K562 (cell line): ENCODE measurements around the gene PGAP3. TPM values are rescaled to one million over a fixed set of nuclear protein-coding genes. Genes with fewer than 3 reads are reported as not detected.

ENCODE experiments used
- ATAC-seq: fragments of 200-7000 bp; cut with Tn5 transposase; 3 replicates; pipeline ENCODE4 v1.9.1; 2020; ENCODE audit warnings: moderate library complexity
- BruUV-seq: library from RNA; stranded (reverse); fragments of 400-500 nt; replicated peaks from 2 replicates; lab custom pipeline; 2021; lab: Mats Ljungman, UMichigan
- CTCF ChIA-PET: fragments of 300-600 bp; formaldehyde crosslinking; extraction: SDS; loops from one replicate; lab custom pipeline; 2021; ENCODE audit warnings: low intra/inter-chr PET ratio; lab: Yijun Ruan, JAX
- POLR2A ChIA-PET: fragments of 300-600, 350-650 bp; sonication (Branson Sonifier 250); formaldehyde crosslinking; extraction: SDS; loops from one replicate; lab custom pipeline; 2021; ENCODE audit warnings: antibody characterized with exemption, inconsistent platforms; lab: Yijun Ruan, JAX
- DNase-seq, 4 experiments: peaks; one replicate each; pipeline versions ENCODE4 v3.0.0 to v3.0.0-alpha.2; 2011 to 2018; ENCODE audit warnings: low spot score in 3 of 4, mixed read lengths in 3 of 4; ENCODE audit errors: extremely low read depth in 1 of 4
- FAIRE-seq: peaks from 2 replicates; lab custom pipeline; 2011; peaks lifted over from hg19 to GRCh38; lab: Jason Lieb, UNC
- H2AFZ ChIP-seq: 2 replicates; pipeline ENCODE4 v1.6.0; 2011; ENCODE audit warnings: low read depth, low read length, control low read depth, inconsistent platforms
- H3K27ac ChIP-seq: fragments of 200-600 bp; 3 replicates; pipeline ENCODE4 v1.8.0; 2011; ENCODE audit warnings: low read depth, mild to moderate bottlenecking, control low read depth, inconsistent platforms, low read length, moderate library complexity, mixed read lengths; ENCODE audit errors: extremely low read depth
- H3K27me3 ChIP-seq, 2 experiments: fragments of 300-600 bp in 1 of 2; 2 replicates in 1 of 2; 3 replicates in 1 of 2; pipeline versions ENCODE4 v1.6.0 to v1.8.0; 2011; ENCODE audit warnings: inconsistent platforms in 2 of 2, low read length in 2 of 2, mild to moderate bottlenecking in 1 of 2, mixed read lengths in 1 of 2, moderate library complexity in 1 of 2; ENCODE audit not compliant: control insufficient read depth in 2 of 2, insufficient read depth in 2 of 2
- H3K36me3 ChIP-seq: fragments of 300-600 bp; 3 replicates; pipeline ENCODE4 v1.8.0; 2011; ENCODE audit warnings: mild to moderate bottlenecking, low read length, inconsistent platforms; ENCODE audit not compliant: control insufficient read depth, insufficient read depth
- H3K4me1 ChIP-seq, 2 experiments: fragments of 200-600 bp in 1 of 2; replicated peaks in 1 of 2; 2 replicates in 1 of 2; 3 replicates in 1 of 2; pipeline versions ENCODE4 v1.5.1 to v1.8.0; 2011; ENCODE audit warnings: inconsistent platforms in 2 of 2, low read length in 2 of 2, mild to moderate bottlenecking in 1 of 2, mixed read lengths in 1 of 2, moderate library complexity in 1 of 2; ENCODE audit not compliant: control insufficient read depth in 2 of 2, insufficient read depth in 2 of 2
- H3K4me2 ChIP-seq: 2 replicates; pipeline ENCODE4 v1.6.1; 2011; ENCODE audit warnings: low read length, control low read depth, inconsistent platforms, mixed read lengths; ENCODE audit not compliant: insufficient read depth
- H3K4me3 ChIP-seq: fragments of 200-600 bp; sonication (generic), shearing (Covaris generic); 2 replicates; pipeline ENCODE4 v1.5.1; 2016; ENCODE audit warnings: control low read depth, inconsistent platforms
- H3K79me2 ChIP-seq: fragments of 200-600 bp; 3 replicates; pipeline ENCODE4 v1.8.0; 2011; ENCODE audit warnings: low read length, inconsistent platforms; ENCODE audit not compliant: control insufficient read depth, insufficient read depth
- H3K9ac ChIP-seq, 2 experiments: 2 replicates each; pipeline versions ENCODE4 v1.6.0 to v1.6.1; 2011; ENCODE audit warnings: low read depth in 2 of 2, low read length in 2 of 2, control low read depth in 1 of 2, inconsistent platforms in 1 of 2, mild to moderate bottlenecking in 1 of 2, mixed read lengths in 1 of 2; ENCODE audit not compliant: insufficient read depth in 1 of 2
- H3K9me1 ChIP-seq: one replicate; pipeline ENCODE4 v1.6.0; 2011; ENCODE audit warnings: inconsistent platforms, mild to moderate bottlenecking, low read length, moderate library complexity; ENCODE audit not compliant: control insufficient read depth, insufficient read depth
- H3K9me3 ChIP-seq: replicated peaks from 2 replicates; pipeline ENCODE4 v1.5.1; 2011; ENCODE audit warnings: low read depth, low read length, inconsistent platforms; ENCODE audit not compliant: control insufficient read depth, insufficient read depth
- H4K20me1 ChIP-seq: replicated peaks from 2 replicates; pipeline ENCODE4 v1.6.1; 2011; ENCODE audit warnings: low read length, inconsistent platforms, mixed read lengths; ENCODE audit not compliant: control insufficient read depth, insufficient read depth
- CHD4 ChIP-seq: fragments of 200-600 bp; sonication (generic); IDR thresholded peaks from 3 replicates; pipeline ENCODE4 v1.6.1; 2012; ENCODE audit warnings: low read depth, mild to moderate bottlenecking, mixed read lengths, low read length, inconsistent platforms; ENCODE audit not compliant: insufficient read depth, insufficient replicate concordance, poor library complexity, severe bottlenecking
- ZKSCAN8 ChIP-seq: fragments of 200-800 bp; sonication (Bioruptor generic); IDR thresholded peaks from 2 replicates; pipeline ENCODE4 v1.6.1; 2016; ENCODE audit warnings: missing genetic modification characterization, missing compliant biosample characterization
- WGBS: fragments of 100-300 bp; shearing (Covaris generic); methylation state at CpG from one replicate; pipeline ENCODE4 v1.1.6; 2016; ENCODE audit warnings: low coverage, mixed read lengths; ENCODE audit not compliant: insufficient coverage; ENCODE audit errors: missing lambda C conversion rate; 5-methylcytosine and 5-hydroxymethylcytosine counted together
- in situ Hi-C: fragments of 300-500 bp; cut with MboI; formaldehyde crosslinking; loops from 4 replicates; pipeline ENCODE4 v1.15.0; 2018; ENCODE audit warnings: inconsistent platforms, mixed read lengths
- intact Hi-C: fragments of 100-400 bp; cut with micrococcal nuclease; formaldehyde crosslinking; loops from 2 replicates; pipeline ENCODE4 v1.14.2; 2022
- polyA plus RNA-seq, 8 experiments: library from polyadenylated mRNA; depleted of rRNA in 4 of 8; stranded (reverse) in 5 of 8; unstranded in 3 of 8; fragments of >200 nt; fragmentation: Nextera tagmentation in 2 of 8; fragmentation: Illumina TruSeq in 1 of 8; extraction: Ambion mirVana in 2 of 8; extraction: Trizol in 1 of 8; gene quantifications; 2 replicates each; pipeline versions ENCODE4 v1.2.1 to v1.2.3, GENCODE V29; 2011 to 2014; ENCODE audit warnings: inconsistent platforms in 1 of 8, missing spikeins in 1 of 8
- total RNA-seq, 7 experiments: library from RNA; depleted of rRNA in 6 of 7; stranded (reverse); fragments of >200 nt in 6 of 7; fragmentation: Illumina TruSeq in 2 of 7; extraction: Trizol in 2 of 7; gene quantifications; 2 replicates each; pipeline versions ENCODE4 v1.2.1 to v1.2.3, GENCODE V29; 2011 to 2021; ENCODE audit warnings: low replicate concordance in 1 of 7
- TF ChIP-seq, protein P1 (sequence below): sonication (generic); formaldehyde crosslinking; IDR thresholded peaks from 2 replicates; pipeline ENCODE4 v1.8.0; 2022; ENCODE audit warnings: missing genetic modification reagents, mild to moderate bottlenecking, borderline replicate concordance
- TF ChIP-seq, protein P2 (sequence below): sonication (generic); formaldehyde crosslinking; IDR thresholded peaks from 2 replicates; pipeline ENCODE4 v1.8.1; 2023; ENCODE audit warnings: mild to moderate bottlenecking, missing genetic modification reagents

Gene PGAP3
- total and polyA plus RNA-seq, 9 of the 15 experiments (the other 6 are each of a cell fraction or from before 2014, with no cell fraction given) = 0.38 to 9.4 (median 4.5) TPM

GRCh38 chr17:39729280-39729851 lies 41.5 kb upstream of the PGAP3 start:
- Histone ChIP-seq H4K20me1 (no peaks in the 10 kb centered on the region), H3K79me2 (peaks cover 14% of the 10 kb centered on the region), H3K27me3 (no peaks in the 10 kb centered on the region), H3K27ac (peak overlapping the region; percentile 87), H3K4me2 (peak overlapping the region; percentile 94), H3K4me1 (peaks cover 11 to 40% of the 10 kb centered on the region in 2 experiments; a peak in 4 of 5 replicates), H2AFZ (no peak overlapping the region), H3K4me3 (peak overlapping the region; percentile 74), H3K9me3 (no peaks in the 10 kb centered on the region), H3K9me1 (no peaks in the 10 kb centered on the region), H3K36me3 (peaks cover 22% of the 10 kb centered on the region; the same call in 1 of the 3 replicates), H3K9ac (peak overlapping the region; percentile 85 to 97)
- intact Hi-C loops = no loop called here
- FAIRE-seq = peak; percentile 78
- 57% methylated on average over 6 of the region's 6 CpGs for WGBS
- POLR2A ChIA-PET = interaction anchor here (0.6 to 1.8 kb wide), 9 partner anchors 10 to 166 kb away, joined by 3 to 5 read pairs (median 4); partner anchors contain the start of gene PGAP3
- TF ChIP-seq ZKSCAN8 (no peak), CHD4 (no peak)
- TF ChIP-seq, protein P1, sequence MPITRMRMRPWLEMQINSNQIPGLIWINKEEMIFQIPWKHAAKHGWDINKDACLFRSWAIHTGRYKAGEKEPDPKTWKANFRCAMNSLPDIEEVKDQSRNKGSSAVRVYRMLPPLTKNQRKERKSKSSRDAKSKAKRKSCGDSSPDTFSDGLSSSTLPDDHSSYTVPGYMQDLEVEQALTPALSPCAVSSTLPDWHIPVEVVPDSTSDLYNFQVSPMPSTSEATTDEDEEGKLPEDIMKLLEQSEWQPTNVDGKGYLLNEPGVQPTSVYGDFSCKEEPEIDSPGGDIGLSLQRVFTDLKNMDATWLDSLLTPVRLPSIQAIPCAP (CRISPR knock-in tag) = no peak
- TF ChIP-seq, protein P2, sequence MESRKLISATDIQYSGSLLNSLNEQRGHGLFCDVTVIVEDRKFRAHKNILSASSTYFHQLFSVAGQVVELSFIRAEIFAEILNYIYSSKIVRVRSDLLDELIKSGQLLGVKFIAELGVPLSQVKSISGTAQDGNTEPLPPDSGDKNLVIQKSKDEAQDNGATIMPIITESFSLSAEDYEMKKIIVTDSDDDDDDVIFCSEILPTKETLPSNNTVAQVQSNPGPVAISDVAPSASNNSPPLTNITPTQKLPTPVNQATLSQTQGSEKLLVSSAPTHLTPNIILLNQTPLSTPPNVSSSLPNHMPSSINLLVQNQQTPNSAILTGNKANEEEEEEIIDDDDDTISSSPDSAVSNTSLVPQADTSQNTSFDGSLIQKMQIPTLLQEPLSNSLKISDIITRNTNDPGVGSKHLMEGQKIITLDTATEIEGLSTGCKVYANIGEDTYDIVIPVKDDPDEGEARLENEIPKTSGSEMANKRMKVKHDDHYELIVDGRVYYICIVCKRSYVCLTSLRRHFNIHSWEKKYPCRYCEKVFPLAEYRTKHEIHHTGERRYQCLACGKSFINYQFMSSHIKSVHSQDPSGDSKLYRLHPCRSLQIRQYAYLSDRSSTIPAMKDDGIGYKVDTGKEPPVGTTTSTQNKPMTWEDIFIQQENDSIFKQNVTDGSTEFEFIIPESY (CRISPR knock-in tag) = no peak
- CTCF ChIA-PET = interaction anchor here (0.7 to 1.6 kb wide), 2 partner anchors 25 to 60 kb away, joined by 3 to 9 read pairs; no protein-coding TSS in a partner anchor
- in situ Hi-C loops = no loop called here
- no peak for ATAC-seq
- DNase-seq = no peak
- no TSS peak for BruUV-seq
